ENCODE data around the gene RIOX2.

DNA sequence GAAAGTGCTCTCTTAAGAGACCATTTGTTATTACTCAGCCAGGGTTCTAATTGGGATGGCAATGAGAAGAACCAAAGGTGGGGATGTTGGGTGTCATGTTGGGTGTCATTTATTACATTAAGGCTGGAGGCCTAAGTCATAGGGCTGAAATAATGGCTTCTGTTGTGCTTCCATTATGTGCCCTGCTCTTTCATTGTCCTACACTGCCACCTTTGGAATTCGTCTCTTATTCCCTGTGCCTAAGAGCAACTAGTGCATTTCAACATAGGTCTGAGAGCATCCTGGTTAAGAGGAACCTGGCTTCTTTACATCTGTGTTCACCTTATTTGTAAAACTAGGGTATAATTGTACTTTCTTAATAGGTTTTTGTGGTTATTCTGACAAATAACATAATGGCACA lies 32.2 kb downstream of the RIOX2 start:
- no peak for TF ChIP-seq CTCF (conservative IDR thresholded peaks at IDR 0.05 in 1 of 2, IDR thresholded peaks at IDR 0.05 in 1 of 2; ENCODE audit: low read depth in 1 of 2, low read length in 2 of 2)
- no peak for TF ChIP-seq EZH2 (IDR thresholded peaks at IDR 0.05; ENCODE audit: low read length, missing control alignments)

Data from fibroblast of lung (primary cell).